GM21360 (cell line): ENCODE results near the gene INPPL1.
"Not testable (repeated sequence)": the region's sequence is repeated elsewhere in the genome, so short reads cannot be mapped to it uniquely, and the experiment has no call there.

Experiments used
- ATAC-seq: cut with Tn5 transposase; IDR thresholded peaks from one replicate; pipeline ENCODE4 v1.9.1; 2021; ENCODE audit warnings: mild to moderate bottlenecking, moderate library complexity; ENCODE audit not compliant: unreplicated experiment

Gene INPPL1

GRCh38 chr11:72224564-72225410 lies at the start of gene INPPL1:
Gene INPPL1 (plus strand): TSS chr11:72224767. CDS start chr11:72224985, 218 bp downstream.
- ATAC-seq = no peak

GRCh38 chr11:72177656-72178055 lies 46.9 kb upstream of the INPPL1 start:
- ATAC-seq = no peak

DNA sequence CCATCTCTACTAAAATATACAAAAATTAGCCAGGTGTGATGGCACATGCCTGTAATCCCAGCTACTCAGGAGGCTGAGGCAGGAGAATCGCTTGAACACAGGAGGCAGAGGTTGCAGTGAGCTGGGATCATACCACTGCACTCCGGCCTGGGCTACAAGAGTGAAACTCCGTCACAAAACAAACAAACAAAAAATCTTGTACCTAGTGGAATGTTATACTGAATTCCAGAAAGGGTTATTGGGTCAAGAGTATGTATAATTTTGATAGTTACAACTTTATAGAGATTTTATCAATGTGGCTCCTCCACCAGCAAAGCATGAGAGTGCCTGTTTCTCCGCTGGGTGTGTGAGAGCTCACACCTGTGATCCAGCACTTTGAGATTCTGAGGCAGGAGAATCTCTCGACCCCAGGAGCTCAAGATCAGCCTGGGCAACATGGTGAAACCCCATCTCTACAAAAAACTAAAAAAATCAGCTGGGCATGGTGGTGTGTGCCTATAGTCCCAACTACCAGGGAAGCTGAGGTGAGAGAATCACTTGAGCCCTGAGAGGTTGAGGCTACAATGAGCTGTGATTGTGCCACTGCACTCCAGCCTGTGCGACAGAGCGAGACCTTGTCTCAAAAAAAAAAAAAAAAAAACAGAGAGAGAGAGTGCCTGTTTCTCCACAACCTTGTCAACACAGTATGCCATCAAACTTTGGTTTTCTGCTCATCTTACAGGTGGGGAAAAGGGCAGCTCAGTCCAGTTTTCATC lies 45.3 kb upstream of the INPPL1 start:
- ATAC-seq = no peak

DNA sequence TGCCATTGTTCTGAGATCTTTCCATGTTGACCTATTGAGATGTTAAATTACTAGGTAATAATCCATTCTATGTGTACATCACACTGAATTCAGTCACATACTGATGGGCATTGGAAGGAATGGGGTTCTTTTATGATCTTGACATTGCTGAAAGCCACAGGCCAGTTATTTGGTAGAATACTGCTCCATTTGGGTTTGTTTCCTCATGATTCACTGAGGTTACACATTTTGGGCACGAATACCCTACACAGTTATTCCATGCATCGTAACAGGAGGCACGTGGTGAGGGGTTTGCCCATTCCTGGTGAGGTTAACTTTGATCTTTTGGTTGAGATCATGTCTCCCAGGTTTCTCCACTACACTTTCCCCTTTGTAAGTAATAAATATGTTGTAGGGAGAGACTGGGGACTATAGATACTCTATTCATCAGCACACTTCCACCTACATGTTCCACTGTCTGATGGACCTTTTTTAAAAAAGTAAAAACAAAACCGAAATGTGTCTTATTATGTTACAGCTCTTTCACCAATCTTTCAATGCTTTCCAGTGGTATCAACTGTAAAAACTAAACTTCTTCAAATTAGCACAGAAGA lies 44.7 kb upstream of the INPPL1 start:
- ATAC-seq = no peak

DNA sequence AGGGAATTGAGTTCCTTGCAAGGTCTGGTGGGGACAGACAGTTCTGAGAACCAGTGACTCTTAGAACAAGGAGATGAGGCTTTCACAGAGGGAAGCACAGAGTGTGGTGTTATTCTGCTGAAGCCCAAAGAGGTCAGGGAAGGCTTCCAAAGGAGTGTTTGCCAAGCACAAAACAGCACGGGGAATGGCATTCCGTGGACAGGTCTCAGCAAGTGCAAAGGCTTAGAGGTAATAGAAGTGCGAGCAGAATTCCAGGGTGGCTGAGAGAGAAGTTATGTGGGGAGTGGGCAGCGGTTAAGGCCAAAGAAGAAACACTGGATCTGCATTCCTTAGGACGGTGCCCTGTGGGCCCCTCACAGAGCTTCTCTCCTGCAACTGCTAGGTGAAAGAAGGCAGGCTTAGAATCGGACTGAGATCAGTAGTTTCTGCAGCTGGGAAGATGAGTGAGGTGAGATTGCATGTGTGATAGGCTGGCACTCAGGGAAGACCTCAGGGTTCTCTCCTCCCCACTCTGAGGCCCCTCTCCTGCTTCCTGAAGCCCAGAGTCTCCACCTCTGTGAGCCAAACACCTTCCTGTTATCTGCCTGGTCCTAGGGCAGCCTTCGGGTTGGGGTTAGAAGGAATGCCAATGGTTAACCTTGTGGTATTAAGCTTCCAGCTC lies 43.5 kb upstream of the INPPL1 start:
- not testable (repeated sequence) for ATAC-seq

GRCh38 chr11:72181553-72181958 lies 43.0 kb upstream of the INPPL1 start:
- not testable (repeated sequence) for ATAC-seq

DNA sequence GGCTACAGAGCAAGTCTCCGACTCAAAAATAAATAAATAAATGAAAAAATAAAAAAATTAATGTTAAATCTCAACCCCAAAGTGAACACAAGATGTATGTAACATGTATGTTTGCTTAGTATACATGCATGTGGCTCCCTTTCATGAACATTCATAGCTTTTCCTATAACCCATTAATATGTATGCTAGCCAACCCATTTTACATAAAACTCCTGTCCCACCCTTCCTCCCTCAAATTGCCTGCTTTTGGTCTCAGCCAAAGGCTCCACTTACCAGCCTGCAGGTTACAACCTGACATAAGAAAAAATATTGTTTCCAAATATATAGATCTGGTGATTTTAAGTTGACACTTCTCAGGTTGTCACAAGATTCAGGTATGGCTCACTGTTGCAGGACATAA lies 36.3 kb upstream of the INPPL1 start:
- no peak for ATAC-seq

DNA sequence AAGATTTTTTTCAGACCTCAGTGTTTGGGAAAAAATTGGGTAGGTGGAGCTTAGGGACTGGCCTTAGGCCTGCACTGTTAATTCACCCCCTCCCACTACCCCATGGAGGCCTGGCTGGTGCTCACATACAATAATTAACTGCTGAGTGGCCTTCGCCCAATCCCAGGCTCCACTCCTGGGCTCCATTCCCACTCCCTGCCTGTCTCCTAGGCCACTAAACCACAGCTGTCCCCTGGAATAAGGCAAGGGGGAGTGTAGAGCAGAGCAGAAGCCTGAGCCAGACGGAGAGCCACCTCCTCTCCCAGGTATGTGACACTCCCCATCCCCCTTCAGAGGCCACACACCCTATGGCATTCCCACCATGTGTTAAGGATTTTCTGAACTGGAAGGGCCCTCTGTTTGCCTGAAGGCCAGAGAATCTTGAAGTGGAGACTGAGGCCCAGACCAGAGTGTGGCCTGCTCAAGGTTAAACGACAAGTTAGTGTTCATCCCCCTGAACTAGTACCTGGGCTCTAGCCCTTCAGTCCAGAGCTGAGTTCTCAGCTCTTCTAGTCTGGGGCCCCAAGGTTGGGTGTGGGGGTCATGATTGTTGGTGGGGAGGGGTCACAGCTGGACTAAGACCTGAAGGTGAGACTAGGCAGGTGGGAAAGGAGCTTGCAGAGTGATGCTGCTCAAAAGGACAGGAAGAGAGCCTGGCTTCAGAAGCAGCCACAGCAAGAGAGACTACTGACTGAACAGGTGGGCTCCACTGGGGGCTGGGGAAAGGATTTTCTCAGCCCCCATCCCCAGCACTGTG lies 34.9 kb upstream of the INPPL1 start:
- ATAC-seq = no peak

- no peak for ATAC-seq
Observed at GRCh38 chr11:72190631-72191071, 33.9 kb upstream of the INPPL1 start.

DNA sequence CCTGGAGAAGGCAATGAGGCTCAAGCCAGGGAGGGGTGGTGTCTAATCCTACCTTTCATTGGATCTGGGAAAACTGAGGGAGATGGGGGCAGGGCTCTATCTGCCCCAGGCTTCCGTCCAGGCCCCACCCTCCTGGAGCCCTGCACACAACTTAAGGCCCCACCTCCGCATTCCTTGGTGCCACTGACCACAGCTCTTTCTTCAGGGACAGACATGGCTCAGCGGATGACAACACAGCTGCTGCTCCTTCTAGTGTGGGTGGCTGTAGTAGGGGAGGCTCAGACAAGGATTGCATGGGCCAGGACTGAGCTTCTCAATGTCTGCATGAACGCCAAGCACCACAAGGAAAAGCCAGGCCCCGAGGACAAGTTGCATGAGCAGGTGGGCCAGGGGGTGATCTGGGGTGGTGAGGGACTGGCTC lies 32.6 kb upstream of the INPPL1 start, which contains the start of gene FOLR1:
TSS of gene FOLR1 (plus strand) at position 180 of the 421 bp plus-strand sequence. CDS start at position 214, 34 bp downstream.
- ATAC-seq = no peak

- ATAC-seq = no peak
Observed at GRCh38 chr11:72195518-72196270, 28.9 kb upstream of the INPPL1 start.

- not testable (repeated sequence) for ATAC-seq
Observed at GRCh38 chr11:72201445-72201844, 23.1 kb upstream of the INPPL1 start.

DNA sequence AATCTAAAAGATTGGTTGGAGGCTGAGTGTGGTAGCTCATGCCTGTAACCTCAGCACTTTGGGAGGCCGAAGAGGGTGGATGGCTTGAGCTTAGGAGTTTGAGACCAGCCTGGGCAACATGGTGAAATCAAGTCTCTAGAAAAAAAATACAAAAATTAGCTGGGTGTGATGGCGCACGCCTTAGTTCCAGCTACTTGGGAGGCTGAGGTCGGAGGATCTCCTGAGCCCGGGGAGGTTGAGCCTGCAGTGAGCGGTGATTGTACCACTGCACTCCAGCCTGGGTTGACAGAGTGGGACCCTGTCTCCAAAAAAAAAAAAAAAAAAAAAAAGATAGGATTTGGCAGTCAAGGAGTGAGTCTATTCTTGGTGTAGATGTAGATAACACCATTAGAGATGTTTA lies 22.0 kb upstream of the INPPL1 start:
- no peak for ATAC-seq

GRCh38 chr11:72203163-72203562 lies 21.4 kb upstream of the INPPL1 start:
- ATAC-seq = no peak

- ATAC-seq = no peak
Observed at GRCh38 chr11:72204886-72205285, 19.7 kb upstream of the INPPL1 start.

GRCh38 chr11:72206794-72207193 lies 17.8 kb upstream of the INPPL1 start:
- not testable (repeated sequence) for ATAC-seq

- ATAC-seq = no peak
Observed at GRCh38 chr11:72208281-72208680, 16.3 kb upstream of the INPPL1 start.

DNA sequence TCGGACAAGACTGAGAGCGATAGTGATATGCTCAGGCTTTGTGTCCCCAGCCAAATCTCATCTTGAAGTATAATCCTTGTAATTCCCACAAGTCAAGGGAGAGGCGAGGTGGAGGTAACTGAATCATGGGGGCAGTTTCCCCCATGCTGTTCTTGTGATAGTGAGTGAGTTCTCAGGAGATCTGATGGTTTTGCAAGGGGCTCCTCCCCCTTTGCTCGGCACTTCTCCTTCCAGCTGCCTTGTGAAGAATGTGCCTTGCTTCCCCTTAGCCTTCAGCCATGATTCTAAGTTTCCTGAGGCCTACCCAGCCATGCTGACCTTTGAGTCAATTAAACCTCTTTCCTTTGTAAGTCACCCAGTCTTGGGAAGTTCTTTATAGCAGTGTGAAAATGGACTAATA lies 15.5 kb upstream of the INPPL1 start:
- no peak for ATAC-seq

DNA sequence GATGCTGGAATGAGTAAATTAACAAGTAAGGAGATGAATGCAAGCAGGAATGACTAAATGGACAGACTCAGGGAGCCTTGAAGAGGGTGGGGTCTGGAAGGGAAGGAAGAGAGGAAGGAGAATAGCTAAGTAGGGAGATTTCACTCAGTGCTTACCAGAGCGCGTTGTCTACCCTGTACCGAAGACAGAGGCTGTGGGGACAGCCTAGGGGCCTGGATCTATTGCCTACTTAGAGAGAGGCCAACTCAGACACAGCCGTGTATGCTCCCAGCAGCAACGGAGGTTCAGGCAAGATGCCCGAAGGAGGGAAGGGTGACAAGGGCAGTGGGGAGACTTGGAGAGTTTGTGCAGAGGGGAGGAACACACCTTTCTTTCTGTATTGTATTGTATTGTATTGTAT lies 7.9 kb upstream of the INPPL1 start, which contains the start of gene FOLR2:
TSS of gene FOLR2 (plus strand) at position 157 of the 400 bp plus-strand sequence. CDS start 1,791 bp downstream, outside the sequence.
- no peak for ATAC-seq
